Prostate gland (tissue), 1 donor: ENCODE results near the gene EREG.

Source experiments
- POLR2A ChIP-seq: fragments of 450-650 bp; IDR thresholded peaks from one replicate; pipeline ENCODE4 v1.6.1; 2016; ENCODE audit warnings: antibody characterized with exemption, mild to moderate bottlenecking
- POLR2AphosphoS5 ChIP-seq: sonication (generic); formaldehyde crosslinking; IDR thresholded peaks from one replicate; pipeline ENCODE4 v1.6.1; 2017; ENCODE audit warnings: antibody characterized with exemption

- TF ChIP-seq POLR2A = no peak
- TF ChIP-seq POLR2AphosphoS5 = no peak
Measured at GRCh38 chr4:74400395-74400794, 35.5 kb downstream of the EREG start.
